ENCODE measurements around the gene STC2. TPM values are rescaled to one million over a fixed set of nuclear protein-coding genes. Genes with fewer than 3 reads are reported as not detected.
A peak's percentile ranks its signal among the peaks of the same experiment; 100 is the strongest.

The STC2 gene
- total and polyA plus RNA-seq, 10 of the 15 experiments (the other 5 are each of a cell fraction or from before 2014, with no cell fraction given), result 0.05 to 4.8 (median 2.0) TPM

- in situ Hi-C loops (cut with MboI) (loop anchor here (5.0 kb wide), 2 partner anchors 37 to 347 kb away; partner anchors contain the start of gene ATP6V0E1), intact Hi-C loops (cut with micrococcal nuclease; ENCODE audit: unreplicated experiment) (loop anchor here (5.0 kb wide), 1 partner anchor 492 kb away; no protein-coding TSS in a partner anchor)
- Histone ChIP-seq H3K27ac (ENCODE audit: control insufficient read depth, insufficient read depth) (no peak overlapping the region), H3K4me3 (peak overlapping the region; percentile 70), H2AFZ (ENCODE audit: control insufficient read depth, low read depth, low read length) (no peak overlapping the region), H3K79me2 (ENCODE audit: control insufficient read depth, insufficient read depth, low read length) (peaks cover 12% of the 10 kb centered on the region), H3K9me3 (replicated peaks; ENCODE audit: control insufficient read depth, insufficient read depth, low read length) (no peaks in the 10 kb centered on the region; the same call in none of the 3 replicates), H3K4me2 (ENCODE audit: control insufficient read depth, insufficient read depth) (peak overlapping the region; percentile 6; the same call in 1 of the 2 replicates), H3K4me1 (ENCODE audit: control insufficient read depth, insufficient read depth, low read length) (no peaks in the 10 kb centered on the region; the same call in 1 of the 2 replicates), H3K9ac (ENCODE audit: control insufficient read depth, insufficient read depth, low read length) (peak overlapping the region; percentile 60), H4K20me1 (ENCODE audit: control insufficient read depth, insufficient read depth) (no peaks in the 10 kb centered on the region), H3K36me3 (ENCODE audit: control insufficient read depth in 2 of 2, insufficient read depth in 2 of 2, low read length in 1 of 2) (no peaks in the 10 kb centered on the region), H3K27me3 (replicated peaks in 1 of 2; ENCODE audit: control insufficient read depth in 2 of 2, insufficient read depth in 2 of 2, low read length in 1 of 2) (peaks cover 2 to 4% of the 10 kb centered on the region in 2 experiments; a peak in 2 of 4 replicates)
- CTCF ChIA-PET, result interaction anchor here (0.6 to 6.9 kb wide), 4 partner anchors 35 to 349 kb away, joined by 3 to 79 read pairs (median 13); partner anchors contain the start of gene ATP6V0E1
- WGBS (ENCODE audit: insufficient coverage, insufficient replicate concordance, low lambda C conversion rate, missing lambda C conversion rate), result 29% methylated on average over 39 of the region's 77 CpGs
- TF ChIP-seq ZNF274 (IDR thresholded peaks at IDR 0.05; ENCODE audit: insufficient read depth, insufficient read length) (no peak), JUNB (IDR thresholded peaks at IDR 0.05) (peak; percentile 35; the same call in 1 of the 2 replicates), IKZF1 (conservative IDR thresholded peaks at IDR 0.05) (peak; percentile 25; the same call in 1 of the 2 replicates), CTCF (IDR thresholded peaks at IDR 0.05 in 2 of 3, conservative IDR thresholded peaks at IDR 0.05 in 1 of 3; ENCODE audit: control insufficient read depth in 2 of 3, extremely low read depth in 1 of 3, insufficient read depth in 1 of 3, low read depth in 3 of 3, low read length in 3 of 3) (peak in 1 of 3 experiments; percentile 12; a peak in 2 of 6 replicates), MTA2 (IDR thresholded peaks at IDR 0.05; ENCODE audit: low read depth) (no peak), YY1 (IDR thresholded peaks at IDR 0.05; ENCODE audit: low read depth, low read length) (no peak), SP1 (IDR thresholded peaks at IDR 0.05; ENCODE audit: low read depth, low read length) (no peak), BHLHE40 (IDR thresholded peaks at IDR 0.05; ENCODE audit: borderline replicate concordance in 1 of 2, low read depth in 2 of 2, low read length in 1 of 2) (peak in 1 of 2 experiments; percentile 46; a peak in 1 of 4 replicates), NR2F1 (conservative IDR thresholded peaks at IDR 0.05) (no peak), ESRRA (IDR thresholded peaks at IDR 0.05; ENCODE audit: low read length) (no peak), POLR2A (IDR thresholded peaks at IDR 0.05; ENCODE audit: low read depth, low read length) (peak; percentile 55; the same call in 1 of the 2 replicates), BCL11A (IDR thresholded peaks at IDR 0.05; ENCODE audit: low read depth, low read length) (no peak), HDAC6 (IDR thresholded peaks at IDR 0.05; ENCODE audit: unreplicated experiment) (peak; percentile 19), MAX (IDR thresholded peaks at IDR 0.05; ENCODE audit: low read depth, low read length) (peak; percentile 35; the same call in 1 of the 2 replicates), FOXM1 (IDR thresholded peaks at IDR 0.05; ENCODE audit: low read depth, low read length) (no peak), USF1 (IDR thresholded peaks at IDR 0.05; ENCODE audit: borderline replicate concordance, extremely low read length, insufficient read depth, low read depth, low read length) (peak; percentile 51), MLLT1 (IDR thresholded peaks at IDR 0.05) (peak; percentile 91), IKZF2 (IDR thresholded peaks at IDR 0.05) (0 out of 4 replicates have a peak, but pooled peaks of 1 of the 2 experiments have one; percentile 9), TAF1 (IDR thresholded peaks at IDR 0.05; ENCODE audit: borderline replicate concordance, low read depth, low read length) (no peak)
- BruUV-seq (replicated peaks), result no TSS peak
- SMC1A ChIA-PET (ENCODE audit: uncharacterized antibody, unreplicated experiment), result interaction anchor here (1.2 to 3.9 kb wide), 2 partner anchors 36 to 348 kb away, joined by 3 to 29 read pairs; no protein-coding TSS in a partner anchor
- DNase-seq (ENCODE audit: low read depth, low spot score) (peak; percentile 25), ATAC-seq (no peak; the same call in 2 of the 3 replicates), FAIRE-seq (no peak)
- POLR2A ChIA-PET, result interaction anchor here (0.8 kb wide), 1 partner anchor 273 kb away, joined by 3 read pairs; no protein-coding TSS in a partner anchor
- RAD21 ChIA-PET (ENCODE audit: unreplicated experiment), result interaction anchor here (1.2 to 1.4 kb wide), 3 partner anchors 34 to 346 kb away, joined by 3 to 4 read pairs (median 4); partner anchors contain the start of gene ATP6V0E1
Measured at GRCh38 chr5:173329491-173330337, 1.5 kb upstream of the STC2 start.

Measured in GM12878 (cell line).